Measurements from ENCODE around the gene PACSIN1. TPM values are rescaled to one million over a fixed set of nuclear protein-coding genes. Genes with fewer than 3 reads are reported as not detected.

PACSIN1 gene
- polyA plus RNA-seq, 1 donor (not counting 4 experiments of a cell fraction or from before 2014, with no cell fraction given), result not detected

- H3K4me2 ChIP-seq (ENCODE audit: control insufficient read depth, extremely low read depth, insufficient read depth, low read depth, low read length), result no peak overlapping the region
- dilution Hi-C loops (cut with MboI; ENCODE audit: extremely low pct_ligation_motif_present, low sequenced_read_pairs), result no loop called here
Observed at GRCh38 chr6:34535646-34536045, 69.8 kb downstream of the PACSIN1 start.

GRCh38 chr6:34536251-34536958 is 70.5 kb downstream of the PACSIN1 start:
- no peak overlapping the region for H2AFZ ChIP-seq (ENCODE audit: control insufficient read depth, low read length)
- H3K9ac ChIP-seq (ENCODE audit: control insufficient read depth, extremely low read depth, insufficient read depth, low read length), result no peak overlapping the region
- no peak overlapping the region for H3K4me2 ChIP-seq (ENCODE audit: control insufficient read depth, extremely low read depth, insufficient read depth, low read depth, low read length)
- no peak overlapping the region for H3K4me3 ChIP-seq (ENCODE audit: control insufficient read depth in 2 of 3, extremely low read depth in 1 of 3, insufficient read depth in 2 of 3, low read depth in 1 of 3, low read length in 3 of 3)
- H3K4me1 ChIP-seq (ENCODE audit: control insufficient read depth, extremely low read depth, insufficient read depth, low read length), result no peaks in the 10 kb centered on the region
- no peaks in the 10 kb centered on the region for H4K20me1 ChIP-seq (ENCODE audit: control insufficient read depth, extremely low read depth, insufficient read depth, low read length)
- no peak overlapping the region for H3K27ac ChIP-seq (ENCODE audit: control insufficient read depth, insufficient read depth, low read length)
- H3K36me3 ChIP-seq (ENCODE audit: control insufficient read depth in 2 of 2, extremely low read depth in 1 of 2, insufficient read depth in 2 of 2, low read length in 2 of 2), result no peaks in the 10 kb centered on the region
- dilution Hi-C loops (cut with MboI; ENCODE audit: extremely low pct_ligation_motif_present, low sequenced_read_pairs), result no loop called here
- DNase-seq (ENCODE audit: low read depth, low spot score) (no peak), FAIRE-seq (no peak)
- no peaks in the 10 kb centered on the region for H3K27me3 ChIP-seq (ENCODE audit: control insufficient read depth, extremely low read depth, insufficient read depth, low read length)
- no peak for TF ChIP-seq CTCF (optimal IDR thresholded peaks at IDR 0.05 in 1 of 3, IDR thresholded peaks at IDR 0.05 in 1 of 3, conservative IDR thresholded peaks at IDR 0.05 in 1 of 3; ENCODE audit: extremely low read depth in 1 of 3, insufficient read depth in 2 of 3, low read length in 3 of 3)
- TF ChIP-seq EZH2 (IDR thresholded peaks at IDR 0.05; ENCODE audit: low read length), result no peak
- H3K79me2 ChIP-seq (ENCODE audit: control insufficient read depth, insufficient read depth, low read length), result no peaks in the 10 kb centered on the region
- H3K9me1 ChIP-seq (ENCODE audit: control insufficient read depth, extremely low read depth, insufficient read depth, low read length), result no peaks in the 10 kb centered on the region
- H3K9me3 ChIP-seq (ENCODE audit: control insufficient read depth, low read depth, low read length), result no peaks in the 10 kb centered on the region

More at GRCh38 chr6:34535646-34536045, 69.8 kb downstream of the PACSIN1 start:
- Histone ChIP-seq H3K79me2 (ENCODE audit: control insufficient read depth, insufficient read depth, low read length) (no peaks in the 10 kb centered on the region), H3K27ac (ENCODE audit: control insufficient read depth, insufficient read depth, low read length) (no peak overlapping the region), H3K27me3 (ENCODE audit: control insufficient read depth, extremely low read depth, insufficient read depth, low read length) (no peaks in the 10 kb centered on the region), H3K4me3 (ENCODE audit: control insufficient read depth in 2 of 3, extremely low read depth in 1 of 3, insufficient read depth in 2 of 3, low read depth in 1 of 3, low read length in 3 of 3) (no peak overlapping the region), H2AFZ (ENCODE audit: control insufficient read depth, low read length) (no peak overlapping the region), H3K4me1 (ENCODE audit: control insufficient read depth, extremely low read depth, insufficient read depth, low read length) (no peaks in the 10 kb centered on the region), H3K9ac (ENCODE audit: control insufficient read depth, extremely low read depth, insufficient read depth, low read length) (no peak overlapping the region), H4K20me1 (ENCODE audit: control insufficient read depth, extremely low read depth, insufficient read depth, low read length) (no peaks in the 10 kb centered on the region), H3K9me3 (ENCODE audit: control insufficient read depth, low read depth, low read length) (no peaks in the 10 kb centered on the region), H3K9me1 (ENCODE audit: control insufficient read depth, extremely low read depth, insufficient read depth, low read length) (no peaks in the 10 kb centered on the region), H3K36me3 (ENCODE audit: control insufficient read depth in 2 of 2, extremely low read depth in 1 of 2, insufficient read depth in 2 of 2, low read length in 2 of 2) (no peaks in the 10 kb centered on the region)
- DNase-seq (ENCODE audit: low read depth, low spot score) (no peak), FAIRE-seq (no peak)
- TF ChIP-seq CTCF (optimal IDR thresholded peaks at IDR 0.05 in 1 of 3, IDR thresholded peaks at IDR 0.05 in 1 of 3, conservative IDR thresholded peaks at IDR 0.05 in 1 of 3; ENCODE audit: extremely low read depth in 1 of 3, insufficient read depth in 2 of 3, low read length in 3 of 3) (no peak), EZH2 (IDR thresholded peaks at IDR 0.05; ENCODE audit: low read length) (no peak)

Measured in keratinocyte (primary cell).